GM13977 (cell line): ENCODE measurements around the gene FAM131A.

Source experiments
- DNase-seq: peaks from one replicate; pipeline ENCODE4 v3.0.0; 2012; ENCODE audit warnings: low spot score
- CTCF ChIP-seq: IDR thresholded peaks from 2 replicates; pipeline ENCODE4 v1.5.1; 2012; ENCODE audit warnings: mild to moderate bottlenecking, control low read depth; ENCODE audit not compliant: insufficient read depth; ENCODE audit errors: extremely low read depth, missing control alignments
- in situ Hi-C: fragments of 300-500 bp; cut with MboI; formaldehyde crosslinking; loops from one replicate; pipeline ENCODE4 v1.12.0; 2022; ENCODE audit warnings: low sequenced_read_pairs, low pct_unique_long_range_greater_than_20kb, mixed read lengths, inconsistent platforms; ENCODE audit not compliant: unreplicated experiment

FAM131A gene, protein sequence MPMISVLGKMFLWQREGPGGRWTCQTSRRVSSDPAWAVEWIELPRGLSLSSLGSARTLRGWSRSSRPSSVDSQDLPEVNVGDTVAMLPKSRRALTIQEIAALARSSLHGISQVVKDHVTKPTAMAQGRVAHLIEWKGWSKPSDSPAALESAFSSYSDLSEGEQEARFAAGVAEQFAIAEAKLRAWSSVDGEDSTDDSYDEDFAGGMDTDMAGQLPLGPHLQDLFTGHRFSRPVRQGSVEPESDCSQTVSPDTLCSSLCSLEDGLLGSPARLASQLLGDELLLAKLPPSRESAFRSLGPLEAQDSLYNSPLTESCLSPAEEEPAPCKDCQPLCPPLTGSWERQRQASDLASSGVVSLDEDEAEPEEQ

GRCh38 chr3:184337399-184337714 is at the start of gene FAM131A:
TSS of gene FAM131A (plus strand) at chr3:184337600. CDS start at chr3:184337631, 31 bp downstream.
- in situ Hi-C loops = no loop called here
- TF ChIP-seq CTCF = no peak

DNA sequence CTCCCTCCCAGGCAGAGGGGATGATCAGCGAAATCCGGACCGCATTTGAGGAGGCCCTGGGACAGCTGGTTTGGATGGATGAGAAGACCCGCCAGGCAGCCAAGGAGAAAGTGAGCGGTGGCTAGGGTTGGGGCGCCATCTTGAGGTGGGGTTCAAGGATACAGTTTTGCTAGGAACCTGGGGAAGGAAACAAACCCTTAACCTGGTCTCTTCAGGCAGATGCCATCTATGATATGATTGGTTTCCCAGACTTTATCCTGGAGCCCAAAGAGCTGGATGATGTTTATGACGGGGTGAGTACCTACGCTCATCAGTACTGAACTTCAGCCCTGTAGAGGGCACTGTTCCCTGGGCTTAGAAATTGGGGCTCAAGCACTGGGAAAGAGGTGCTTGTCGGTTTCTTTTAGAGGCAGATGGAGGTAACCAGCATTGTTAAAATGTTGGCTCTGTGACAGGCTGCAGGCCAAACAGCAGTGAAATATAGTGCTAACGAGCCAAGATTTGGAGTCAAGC is 47.9 kb upstream of the FAM131A start:
- peak; percentile 56 for TF ChIP-seq CTCF
- in situ Hi-C loops = no loop called here
- DNase-seq = peak; percentile 86

More at GRCh38 chr3:184337399-184337714, at the start of gene FAM131A:
- DNase-seq = no peak

GRCh38 chr3:184290331-184290730 is 47.1 kb upstream of the FAM131A start:
- no peak for TF ChIP-seq CTCF
- in situ Hi-C loops = no loop called here
- DNase-seq = no peak

- in situ Hi-C loops = no loop called here
- peak; percentile 8 for DNase-seq
- TF ChIP-seq CTCF = no peak
Observed at GRCh38 chr3:184291044-184291737, 46.2 kb upstream of the FAM131A start.

DNA sequence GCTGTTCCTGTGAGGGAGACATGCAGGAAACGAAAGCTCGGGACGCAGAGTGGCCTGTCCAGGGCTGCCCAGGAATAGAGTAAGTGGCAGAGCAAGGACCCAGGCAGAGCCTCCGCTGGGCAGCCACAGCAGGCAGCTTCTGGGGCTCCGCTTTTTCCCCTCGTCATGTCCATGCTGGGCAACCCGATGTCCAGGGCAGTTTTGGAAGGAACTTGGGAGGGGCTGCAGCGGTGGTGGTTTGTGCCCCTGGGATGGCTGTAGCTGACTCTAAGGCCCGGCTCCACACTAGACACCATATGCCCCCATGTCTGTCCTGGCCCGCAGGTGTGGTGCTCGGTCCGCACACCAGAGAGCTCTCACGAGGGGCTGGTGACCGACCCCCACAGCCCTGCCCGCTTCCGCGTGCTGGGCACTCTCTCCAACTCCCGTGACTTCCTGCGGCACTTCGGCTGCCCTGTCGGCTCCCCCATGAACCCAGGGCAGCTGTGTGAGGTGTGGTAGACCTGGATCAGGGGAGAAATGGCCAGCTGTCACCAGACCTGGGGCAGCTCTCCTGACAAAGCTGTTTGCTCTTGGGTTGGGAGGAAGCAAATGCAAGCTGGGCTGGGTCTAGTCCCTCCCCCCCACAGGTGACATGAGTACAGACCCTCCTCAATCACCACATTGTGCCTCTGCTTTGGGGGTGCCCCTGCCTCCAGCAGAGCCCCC is 45.5 kb upstream of the FAM131A start:
- in situ Hi-C loops = no loop called here
- DNase-seq = peak; percentile 2

More for the DNA sequence above, 45.5 kb upstream of the FAM131A start:
- TF ChIP-seq CTCF = no peak
